K562 (cell line): ENCODE results near the gene COL5A3. TPM values are rescaled to one million over a fixed set of nuclear protein-coding genes. Genes with fewer than 3 reads are reported as not detected.

Experiments
- ATAC-seq: fragments of 200-7000 bp; cut with Tn5 transposase; 3 replicates; pipeline ENCODE4 v1.9.1; 2020; ENCODE audit warnings: moderate library complexity
- BruUV-seq: library from RNA; stranded (reverse); fragments of 400-500 nt; replicated peaks from 2 replicates; lab custom pipeline; 2021; lab: Mats Ljungman, UMichigan
- CTCF ChIA-PET: fragments of 300-600 bp; formaldehyde crosslinking; extraction: SDS; loops from one replicate; lab custom pipeline; 2021; ENCODE audit warnings: low intra/inter-chr PET ratio; lab: Yijun Ruan, JAX
- POLR2A ChIA-PET: fragments of 300-600, 350-650 bp; sonication (Branson Sonifier 250); formaldehyde crosslinking; extraction: SDS; loops from one replicate; lab custom pipeline; 2021; ENCODE audit warnings: antibody characterized with exemption, inconsistent platforms; lab: Yijun Ruan, JAX
- DNase-seq, 4 experiments: peaks; one replicate each; pipeline versions ENCODE4 v3.0.0 to v3.0.0-alpha.2; 2011 to 2018; ENCODE audit warnings: low spot score in 3 of 4, mixed read lengths in 3 of 4; ENCODE audit errors: extremely low read depth in 1 of 4
- FAIRE-seq: peaks from 2 replicates; lab custom pipeline; 2011; peaks lifted over from hg19 to GRCh38; lab: Jason Lieb, UNC
- H2AFZ ChIP-seq: 2 replicates; pipeline ENCODE4 v1.6.0; 2011; ENCODE audit warnings: low read depth, low read length, control low read depth, inconsistent platforms
- H3K27ac ChIP-seq: fragments of 200-600 bp; 3 replicates; pipeline ENCODE4 v1.8.0; 2011; ENCODE audit warnings: low read depth, mild to moderate bottlenecking, control low read depth, inconsistent platforms, low read length, moderate library complexity, mixed read lengths; ENCODE audit errors: extremely low read depth
- H3K27me3 ChIP-seq, 2 experiments: fragments of 300-600 bp in 1 of 2; 2 replicates in 1 of 2; 3 replicates in 1 of 2; pipeline versions ENCODE4 v1.6.0 to v1.8.0; 2011; ENCODE audit warnings: inconsistent platforms in 2 of 2, low read length in 2 of 2, mild to moderate bottlenecking in 1 of 2, mixed read lengths in 1 of 2, moderate library complexity in 1 of 2; ENCODE audit not compliant: control insufficient read depth in 2 of 2, insufficient read depth in 2 of 2
- H3K36me3 ChIP-seq: fragments of 300-600 bp; 3 replicates; pipeline ENCODE4 v1.8.0; 2011; ENCODE audit warnings: mild to moderate bottlenecking, low read length, inconsistent platforms; ENCODE audit not compliant: control insufficient read depth, insufficient read depth
- H3K4me1 ChIP-seq, 2 experiments: fragments of 200-600 bp in 1 of 2; replicated peaks in 1 of 2; 2 replicates in 1 of 2; 3 replicates in 1 of 2; pipeline versions ENCODE4 v1.5.1 to v1.8.0; 2011; ENCODE audit warnings: inconsistent platforms in 2 of 2, low read length in 2 of 2, mild to moderate bottlenecking in 1 of 2, mixed read lengths in 1 of 2, moderate library complexity in 1 of 2; ENCODE audit not compliant: control insufficient read depth in 2 of 2, insufficient read depth in 2 of 2
- H3K4me2 ChIP-seq: 2 replicates; pipeline ENCODE4 v1.6.1; 2011; ENCODE audit warnings: low read length, control low read depth, inconsistent platforms, mixed read lengths; ENCODE audit not compliant: insufficient read depth
- H3K4me3 ChIP-seq: fragments of 200-600 bp; sonication (generic), shearing (Covaris generic); 2 replicates; pipeline ENCODE4 v1.5.1; 2016; ENCODE audit warnings: control low read depth, inconsistent platforms
- H3K79me2 ChIP-seq: fragments of 200-600 bp; 3 replicates; pipeline ENCODE4 v1.8.0; 2011; ENCODE audit warnings: low read length, inconsistent platforms; ENCODE audit not compliant: control insufficient read depth, insufficient read depth
- H3K9ac ChIP-seq, 2 experiments: 2 replicates each; pipeline versions ENCODE4 v1.6.0 to v1.6.1; 2011; ENCODE audit warnings: low read depth in 2 of 2, low read length in 2 of 2, control low read depth in 1 of 2, inconsistent platforms in 1 of 2, mild to moderate bottlenecking in 1 of 2, mixed read lengths in 1 of 2; ENCODE audit not compliant: insufficient read depth in 1 of 2
- H3K9me1 ChIP-seq: one replicate; pipeline ENCODE4 v1.6.0; 2011; ENCODE audit warnings: inconsistent platforms, mild to moderate bottlenecking, low read length, moderate library complexity; ENCODE audit not compliant: control insufficient read depth, insufficient read depth
- H3K9me3 ChIP-seq: replicated peaks from 2 replicates; pipeline ENCODE4 v1.5.1; 2011; ENCODE audit warnings: low read depth, low read length, inconsistent platforms; ENCODE audit not compliant: control insufficient read depth, insufficient read depth
- H4K20me1 ChIP-seq: replicated peaks from 2 replicates; pipeline ENCODE4 v1.6.1; 2011; ENCODE audit warnings: low read length, inconsistent platforms, mixed read lengths; ENCODE audit not compliant: control insufficient read depth, insufficient read depth
- CBX5 ChIP-seq: IDR thresholded peaks from 2 replicates; pipeline ENCODE4 v1.6.1; 2014; ENCODE audit warnings: low read depth, borderline replicate concordance
- EZH2 ChIP-seq: IDR thresholded peaks from 2 replicates; pipeline ENCODE4 v1.6.1; 2012; ENCODE audit warnings: low read depth, mild to moderate bottlenecking, inconsistent platforms, low read length, borderline replicate concordance
- KDM1A ChIP-seq, 2 experiments: fragments of 450-650 bp; IDR thresholded peaks; 2 replicates each; pipeline ENCODE4 v1.6.1; 2016; ENCODE audit warnings: mild to moderate bottlenecking in 2 of 2
- LCOR ChIP-seq: sonication (generic); formaldehyde crosslinking; IDR thresholded peaks from 2 replicates; pipeline ENCODE4 v1.8.0; 2022; ENCODE audit warnings: mild to moderate bottlenecking, missing genetic modification reagents
- LEF1 ChIP-seq: fragments of 450-650 bp; IDR thresholded peaks from 2 replicates; pipeline ENCODE4 v1.6.1; 2016; ENCODE audit warnings: mild to moderate bottlenecking
- NCOA4 ChIP-seq: fragments of 450-650 bp; IDR thresholded peaks from 2 replicates; pipeline ENCODE4 v1.6.1; 2018; ENCODE audit warnings: mild to moderate bottlenecking; ENCODE audit not compliant: partially characterized antibody
- ZNF584 ChIP-seq: fragments of 200-800 bp; sonication (Bioruptor generic); IDR thresholded peaks from 2 replicates; pipeline ENCODE4 v1.6.1; 2016; ENCODE audit warnings: low read depth, mild to moderate bottlenecking, missing genetic modification characterization, missing compliant biosample characterization
- ZNF695 ChIP-seq: fragments of 450-650 bp; formaldehyde crosslinking; IDR thresholded peaks from 2 replicates; pipeline ENCODE4 v1.4.0; 2020; ENCODE audit warnings: mild to moderate bottlenecking, moderate library complexity
- ZZZ3 ChIP-seq: fragments of 450-650 bp; IDR thresholded peaks from 2 replicates; pipeline ENCODE4 v1.6.1; 2016; ENCODE audit warnings: antibody characterized with exemption, mild to moderate bottlenecking, moderate library complexity
- WGBS: fragments of 100-300 bp; shearing (Covaris generic); methylation state at CpG from one replicate; pipeline ENCODE4 v1.1.6; 2016; ENCODE audit warnings: low coverage, mixed read lengths; ENCODE audit not compliant: insufficient coverage; ENCODE audit errors: missing lambda C conversion rate; 5-methylcytosine and 5-hydroxymethylcytosine counted together
- in situ Hi-C: fragments of 300-500 bp; cut with MboI; formaldehyde crosslinking; loops from 4 replicates; pipeline ENCODE4 v1.15.0; 2018; ENCODE audit warnings: inconsistent platforms, mixed read lengths
- intact Hi-C: fragments of 100-400 bp; cut with micrococcal nuclease; formaldehyde crosslinking; loops from 2 replicates; pipeline ENCODE4 v1.14.2; 2022
- polyA plus RNA-seq, 8 experiments: library from polyadenylated mRNA; depleted of rRNA in 4 of 8; stranded (reverse) in 5 of 8; unstranded in 3 of 8; fragments of >200 nt; fragmentation: Nextera tagmentation in 2 of 8; fragmentation: Illumina TruSeq in 1 of 8; extraction: Ambion mirVana in 2 of 8; extraction: Trizol in 1 of 8; gene quantifications; 2 replicates each; pipeline versions ENCODE4 v1.2.1 to v1.2.3, GENCODE V29; 2011 to 2014; ENCODE audit warnings: inconsistent platforms in 1 of 8, missing spikeins in 1 of 8
- total RNA-seq, 7 experiments: library from RNA; depleted of rRNA in 6 of 7; stranded (reverse); fragments of >200 nt in 6 of 7; fragmentation: Illumina TruSeq in 2 of 7; extraction: Trizol in 2 of 7; gene quantifications; 2 replicates each; pipeline versions ENCODE4 v1.2.1 to v1.2.3, GENCODE V29; 2011 to 2021; ENCODE audit warnings: low replicate concordance in 1 of 7

Gene COL5A3
- total and polyA plus RNA-seq, 9 of the 15 experiments (the other 6 are each of a cell fraction or from before 2014, with no cell fraction given): 0.01 to 0.02 TPM; not detected in 7

DNA sequence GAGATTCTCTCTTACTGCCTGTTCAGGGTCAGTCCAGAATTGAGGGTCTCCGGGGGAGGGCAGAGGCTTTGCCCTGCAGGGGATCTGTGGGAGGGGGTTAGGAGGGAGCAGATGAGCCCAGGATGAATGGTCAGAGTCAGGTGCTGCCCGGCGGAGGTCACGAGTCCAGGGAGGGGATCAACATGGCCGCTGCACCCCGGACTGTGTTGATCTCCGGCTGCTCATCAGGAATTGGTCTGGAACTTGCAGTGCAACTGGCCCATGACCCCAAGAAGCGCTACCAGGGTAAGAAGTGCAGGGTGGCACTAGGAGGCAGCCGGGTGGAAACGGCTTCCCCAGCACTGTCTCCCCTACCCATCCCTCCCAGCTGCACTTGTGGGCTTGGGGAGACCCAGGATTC lies 3.0 kb upstream of the COL5A3 start, which contains the start of gene RDH8 (continued):
- no peak for TF ChIP-seq ZZZ3
- no peak for TF ChIP-seq ZNF695 (CRISPR knock-in tag)

GRCh38 chr19:10011974-10012373 lies 1.7 kb upstream of the COL5A3 start:
- BruUV-seq: no TSS peak
- peaks cover 3% of the 10 kb centered on the region for H3K9me1 ChIP-seq
- H2AFZ ChIP-seq: no peak overlapping the region
- in situ Hi-C loops (no loop called here), intact Hi-C loops (no loop called here)
- H3K27ac ChIP-seq: no peak overlapping the region
- no peak overlapping the region for H3K9ac ChIP-seq
- FAIRE-seq (no peak), DNase-seq (no peak), ATAC-seq (no peak)
- WGBS: 2% methylated on average over 7 of the region's 7 CpGs
- H3K79me2 ChIP-seq: no peaks in the 10 kb centered on the region
- no peaks in the 10 kb centered on the region for H3K36me3 ChIP-seq
- H3K9me3 ChIP-seq: no peaks in the 10 kb centered on the region
- peaks cover 9% of the 10 kb centered on the region for H4K20me1 ChIP-seq
- CTCF ChIA-PET: no interaction called here
- peaks cover 0 to 12% of the 10 kb centered on the region in 2 experiments; a peak in 2 of 5 replicates for H3K4me1 ChIP-seq
- H3K4me2 ChIP-seq: no peak overlapping the region
- POLR2A ChIA-PET: interaction anchor here (0.6 kb wide), 1 partner anchor 279 kb away, joined by 4 read pairs; no protein-coding TSS in a partner anchor
- peaks cover 9 to 57% of the 10 kb centered on the region in 2 experiments for H3K27me3 ChIP-seq
- no peak overlapping the region for H3K4me3 ChIP-seq
- TF ChIP-seq NCOA4 (no peak), CBX5 (no peak), LCOR (CRISPR knock-in tag) (no peak), LEF1 (no peak), EZH2 (no peak), KDM1A (IDR thresholded peaks at IDR 0.05) (no peak), ZNF584 (CRISPR knock-in tag) (no peak)
